HCT116 (cell line): Measurements from ENCODE around the gene NEO1. TPM values are rescaled to one million over a fixed set of nuclear protein-coding genes. Genes with fewer than 3 reads are reported as not detected.

ENCODE experiments used
- ATAC-seq: fragments of 200-7000 bp; cut with Tn5 transposase; 2 replicates; pipeline ENCODE4 v1.9.1; 2020; ENCODE audit warnings: mild to moderate bottlenecking, moderate library complexity
- BruUV-seq: library from RNA; stranded (reverse); fragments of 400-500 nt; replicated peaks from 2 replicates; lab custom pipeline; 2021; lab: Mats Ljungman, UMichigan
- CTCF ChIA-PET: fragments of 300-600 bp; sonication (Branson Sonifier 250); formaldehyde crosslinking; loops from one replicate; lab custom pipeline; 2021; ENCODE audit warnings: antibody characterized with exemption; lab: Charles Lee
- POLR2A ChIA-PET: fragments of 300-600, 350-600 bp; sonication (Branson Sonifier 250); formaldehyde crosslinking; loops from one replicate; lab custom pipeline; 2021; ENCODE audit warnings: antibody characterized with exemption; lab: Charles Lee
- RAD21 ChIA-PET, 2 experiments: fragments of 300-600 bp; sonication (Branson Sonifier 250); formaldehyde crosslinking; loops; one replicate each; lab custom pipeline; 2023; ENCODE audit warnings: low total read pairs in 2 of 2; ENCODE audit not compliant: uncharacterized antibody in 2 of 2, unreplicated experiment in 2 of 2, low non-redundant PET in 1 of 2; lab: Charles Lee
- DNase-seq: peaks from one replicate; pipeline ENCODE4 v3.0.0-alpha.2; 2010; ENCODE audit warnings: low read depth, low spot score
- H2AFZ ChIP-seq: fragments of 200-600 bp; shearing (Covaris generic), sonication (generic); 2 replicates; pipeline ENCODE4 v1.6.1; 2017; ENCODE audit warnings: low read depth, mixed run types, mixed read lengths, antibody characterized with exemption, low read length; ENCODE audit not compliant: poor library complexity, severe bottlenecking
- H3K27ac ChIP-seq: 2 replicates; pipeline ENCODE4 v1.5.1; 2012; ENCODE audit warnings: low read depth, low read length
- H3K27me3 ChIP-seq: fragments of 200-600 bp; sonication (generic); 2 replicates; pipeline ENCODE4 v1.6.1; 2016; ENCODE audit warnings: mixed run types, low read length, mixed read lengths; ENCODE audit not compliant: insufficient read depth
- H3K36me3 ChIP-seq, 2 experiments: fragments of 200-500 bp in 1 of 2; fragments of 200-600 bp in 1 of 2; sonication (Bioruptor generic) in 1 of 2; sonication (generic) in 1 of 2; 2 replicates each; pipeline versions ENCODE4 v1.5.1 to v1.6.1; 2014 to 2016; ENCODE audit warnings: low read length in 2 of 2, inconsistent platforms in 1 of 2, mixed read lengths in 1 of 2, mixed run types in 1 of 2; ENCODE audit not compliant: insufficient read depth in 2 of 2, control insufficient read depth in 1 of 2
- H3K4me1 ChIP-seq, 2 experiments: fragments of 200-600 bp in 1 of 2; sonication (generic) in 1 of 2; 2 replicates each; pipeline versions ENCODE4 v1.5.1 to v1.6.1; 2012 to 2017; ENCODE audit warnings: low read length in 2 of 2, inconsistent platforms in 1 of 2, mild to moderate bottlenecking in 1 of 2, mixed read lengths in 1 of 2, mixed run types in 1 of 2, moderate library complexity in 1 of 2; ENCODE audit not compliant: insufficient read depth in 2 of 2, control insufficient read depth in 1 of 2
- H3K4me2 ChIP-seq: fragments of 200-600 bp; sonication (generic); 2 replicates; pipeline ENCODE4 v1.6.1; 2017; ENCODE audit warnings: mixed run types, low read length, mixed read lengths
- H3K4me3 ChIP-seq, 2 experiments: fragments of 200-600 bp in 1 of 2; sonication (generic) in 1 of 2; replicated peaks in 1 of 2; 2 replicates each; pipeline ENCODE4 v1.5.1; 2011 to 2016; ENCODE audit warnings: low read length in 2 of 2, control low read depth in 1 of 2, low read depth in 1 of 2, mild to moderate bottlenecking in 1 of 2, mixed read lengths in 1 of 2, mixed run types in 1 of 2
- H3K79me2 ChIP-seq: fragments of 200-600 bp; sonication (generic); 2 replicates; pipeline ENCODE4 v1.6.1; 2017; ENCODE audit warnings: mild to moderate bottlenecking, mixed run types, low read length, moderate library complexity, mixed read lengths; ENCODE audit not compliant: insufficient read depth
- H3K9ac ChIP-seq: fragments of 200-600 bp; sonication (generic); 2 replicates; pipeline ENCODE4 v1.6.1; 2016; ENCODE audit warnings: low read length, mixed read lengths
- H3K9me2 ChIP-seq: fragments of 200-600 bp; sonication (generic), shearing (Covaris generic); 2 replicates; pipeline ENCODE4 v1.6.1; 2017; ENCODE audit warnings: mixed run types, mild to moderate bottlenecking, moderate library complexity; ENCODE audit not compliant: insufficient read depth
- H3K9me3 ChIP-seq, 2 experiments: fragments of 200-500 bp in 1 of 2; fragments of 200-600 bp in 1 of 2; sonication (Bioruptor generic) in 1 of 2; sonication (generic) in 1 of 2; 2 replicates each; pipeline ENCODE4 v1.6.1; 2014 to 2017; ENCODE audit warnings: low read length in 2 of 2, mixed read lengths in 2 of 2, inconsistent platforms in 1 of 2, low read depth in 1 of 2, mild to moderate bottlenecking in 1 of 2, mixed run types in 1 of 2, moderate library complexity in 1 of 2; ENCODE audit not compliant: control insufficient read depth in 1 of 2, insufficient read depth in 1 of 2
- H4K20me1 ChIP-seq: fragments of 200-600 bp; sonication (generic), shearing (Covaris generic); 2 replicates; pipeline ENCODE4 v1.6.1; 2017; ENCODE audit warnings: mixed run types, mild to moderate bottlenecking, moderate library complexity; ENCODE audit not compliant: insufficient read depth
- CBX3 ChIP-seq: IDR thresholded peaks from 2 replicates; pipeline ENCODE4 v1.6.1; 2012; ENCODE audit warnings: low read depth
- EGR1 ChIP-seq: IDR thresholded peaks from 2 replicates; pipeline ENCODE4 v1.6.1; 2012; ENCODE audit warnings: low read depth
- ELF1 ChIP-seq: IDR thresholded peaks from 2 replicates; pipeline ENCODE4 v1.6.1; 2012; ENCODE audit warnings: low read depth, borderline replicate concordance
- EZH2 ChIP-seq: fragments of 200-600 bp; sonication (generic); IDR thresholded peaks from 2 replicates; pipeline ENCODE4 v1.6.1; 2017; ENCODE audit warnings: antibody characterized with exemption, mixed run types
- JUND ChIP-seq: IDR thresholded peaks from 2 replicates; pipeline ENCODE4 v1.6.1; 2012
- POLR2A ChIP-seq: IDR thresholded peaks from 2 replicates; pipeline ENCODE4 v1.7.0; 2011; ENCODE audit warnings: borderline replicate concordance; ENCODE audit not compliant: insufficient read depth, insufficient read length; ENCODE audit errors: extremely low read depth
- RAD21 ChIP-seq: IDR thresholded peaks from 2 replicates; pipeline ENCODE4 v1.6.1; 2012; ENCODE audit warnings: low read depth, mild to moderate bottlenecking
- SIN3A ChIP-seq: IDR thresholded peaks from 2 replicates; pipeline ENCODE4 v1.6.1; 2012; ENCODE audit warnings: low read depth
- SP1 ChIP-seq: IDR thresholded peaks from 2 replicates; pipeline ENCODE4 v1.6.1; 2012; ENCODE audit warnings: low read depth
- SRF ChIP-seq: IDR thresholded peaks from 2 replicates; pipeline ENCODE4 v1.6.1; 2012; ENCODE audit warnings: low read depth
- TCF7L2 ChIP-seq: IDR thresholded peaks from 2 replicates; pipeline ENCODE4 v1.7.0; 2011; ENCODE audit warnings: borderline replicate concordance, inconsistent platforms; ENCODE audit not compliant: insufficient read depth, insufficient read length; ENCODE audit errors: extremely low read depth
- ZNF274 ChIP-seq: fragments of 200-500 bp; sonication (Bioruptor generic); IDR thresholded peaks from 2 replicates; pipeline ENCODE4 v1.6.1; 2014; ENCODE audit warnings: mild to moderate bottlenecking, low read depth, low read length, inconsistent platforms
- intact Hi-C: fragments of 100-400 bp; cut with micrococcal nuclease; formaldehyde crosslinking; loops from 2 replicates; pipeline ENCODE4 v1.10.0; 2022
- total RNA-seq: library from RNA; stranded (reverse); gene quantifications from one replicate; pipeline ENCODE4 v1.2.1, GENCODE V29; 2021; ENCODE audit not compliant: unreplicated experiment
- TF ChIP-seq, protein P1 (sequence below): IDR thresholded peaks from 2 replicates; pipeline ENCODE4 v1.6.1; 2012
- TF ChIP-seq, protein P2 (sequence below): IDR thresholded peaks from 2 replicates; pipeline ENCODE4 v1.6.1; 2012
- TF ChIP-seq, protein P3 (sequence below), 3 experiments: fragments of 200-600 bp in 1 of 3; sonication (generic) in 1 of 3; IDR thresholded peaks in 2 of 3; conservative IDR thresholded peaks in 1 of 3; 2 replicates each; pipeline ENCODE4 v1.5.1; 2012 to 2017; ENCODE audit warnings: low read depth in 2 of 3, low read length in 2 of 3, antibody characterized with exemption in 1 of 3, borderline replicate concordance in 1 of 3, control low read depth in 1 of 3, mild to moderate bottlenecking in 1 of 3, mixed read lengths in 1 of 3, mixed run types in 1 of 3, moderate library complexity in 1 of 3; ENCODE audit not compliant: insufficient read depth in 1 of 3
- TF ChIP-seq, protein P4 (sequence below): IDR thresholded peaks from 2 replicates; pipeline ENCODE4 v1.6.1; 2012; ENCODE audit warnings: low read depth
- TF ChIP-seq, protein P5 (sequence below): IDR thresholded peaks from 2 replicates; pipeline ENCODE4 v1.6.1; 2011; ENCODE audit warnings: mild to moderate bottlenecking, low read length, moderate library complexity; ENCODE audit not compliant: insufficient replicate concordance; ENCODE audit errors: extremely low read depth

The NEO1 gene
- total RNA-seq, 1 experiment from 2014 or later: 30.0 TPM

DNA sequence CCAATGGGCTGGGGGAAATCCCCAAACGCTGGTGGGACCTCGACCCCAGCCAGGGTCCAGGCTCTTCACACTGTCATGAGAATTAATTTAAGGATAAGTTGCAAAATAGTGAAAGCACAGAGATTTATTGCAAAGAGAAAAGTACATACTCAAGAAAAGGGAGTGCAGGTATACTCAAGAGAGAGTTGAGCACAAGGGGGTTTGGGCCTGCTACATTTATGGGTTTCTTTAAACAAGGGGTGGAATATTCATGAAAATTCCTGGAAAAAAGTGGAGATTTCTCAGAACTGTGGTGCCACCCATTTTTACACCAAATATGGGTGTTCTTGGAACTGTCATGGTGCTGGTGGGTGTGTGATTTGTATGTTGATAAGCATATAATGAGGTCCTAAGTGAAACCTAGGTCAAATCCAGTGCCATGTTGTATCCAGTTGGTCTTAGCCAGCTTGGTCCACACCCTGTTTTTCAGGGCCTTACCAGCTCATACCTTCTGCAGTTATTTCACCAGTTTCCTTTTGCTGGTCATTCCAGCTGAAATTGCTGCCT lies 32.6 kb upstream of the NEO1 start:
- H3K4me2 ChIP-seq: no peak overlapping the region
- no peak overlapping the region for H3K4me3 ChIP-seq
- intact Hi-C loops: no loop called here
- H3K27ac ChIP-seq: no peak overlapping the region
- H3K79me2 ChIP-seq: no peaks in the 10 kb centered on the region
- no peak overlapping the region for H2AFZ ChIP-seq
- TF ChIP-seq, protein P1, sequence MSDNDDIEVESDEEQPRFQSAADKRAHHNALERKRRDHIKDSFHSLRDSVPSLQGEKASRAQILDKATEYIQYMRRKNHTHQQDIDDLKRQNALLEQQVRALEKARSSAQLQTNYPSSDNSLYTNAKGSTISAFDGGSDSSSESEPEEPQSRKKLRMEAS: no peak
- no peak for TF ChIP-seq ELF1
- TF ChIP-seq TCF7L2: no peak
- TF ChIP-seq SP1: no peak
- no peak for TF ChIP-seq ZNF274
- TF ChIP-seq RAD21: no peak
- TF ChIP-seq EZH2: no peak
- TF ChIP-seq POLR2A: no peak
- TF ChIP-seq, protein P2, sequence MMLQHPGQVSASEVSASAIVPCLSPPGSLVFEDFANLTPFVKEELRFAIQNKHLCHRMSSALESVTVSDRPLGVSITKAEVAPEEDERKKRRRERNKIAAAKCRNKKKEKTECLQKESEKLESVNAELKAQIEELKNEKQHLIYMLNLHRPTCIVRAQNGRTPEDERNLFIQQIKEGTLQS: no peak
- TF ChIP-seq, protein P3, sequence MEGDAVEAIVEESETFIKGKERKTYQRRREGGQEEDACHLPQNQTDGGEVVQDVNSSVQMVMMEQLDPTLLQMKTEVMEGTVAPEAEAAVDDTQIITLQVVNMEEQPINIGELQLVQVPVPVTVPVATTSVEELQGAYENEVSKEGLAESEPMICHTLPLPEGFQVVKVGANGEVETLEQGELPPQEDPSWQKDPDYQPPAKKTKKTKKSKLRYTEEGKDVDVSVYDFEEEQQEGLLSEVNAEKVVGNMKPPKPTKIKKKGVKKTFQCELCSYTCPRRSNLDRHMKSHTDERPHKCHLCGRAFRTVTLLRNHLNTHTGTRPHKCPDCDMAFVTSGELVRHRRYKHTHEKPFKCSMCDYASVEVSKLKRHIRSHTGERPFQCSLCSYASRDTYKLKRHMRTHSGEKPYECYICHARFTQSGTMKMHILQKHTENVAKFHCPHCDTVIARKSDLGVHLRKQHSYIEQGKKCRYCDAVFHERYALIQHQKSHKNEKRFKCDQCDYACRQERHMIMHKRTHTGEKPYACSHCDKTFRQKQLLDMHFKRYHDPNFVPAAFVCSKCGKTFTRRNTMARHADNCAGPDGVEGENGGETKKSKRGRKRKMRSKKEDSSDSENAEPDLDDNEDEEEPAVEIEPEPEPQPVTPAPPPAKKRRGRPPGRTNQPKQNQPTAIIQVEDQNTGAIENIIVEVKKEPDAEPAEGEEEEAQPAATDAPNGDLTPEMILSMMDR (IDR thresholded peaks at IDR 0.05 in 2 of 3, conservative IDR thresholded peaks at IDR 0.05 in 1 of 3; ENCODE audit: borderline replicate concordance in 1 of 3, insufficient read depth in 1 of 3, low read depth in 2 of 3, low read length in 2 of 3): no peak
- no peak for TF ChIP-seq JUND
- no peak for TF ChIP-seq SIN3A
- no peak for TF ChIP-seq CBX3
- no peak for TF ChIP-seq EGR1
- TF ChIP-seq, protein P4, sequence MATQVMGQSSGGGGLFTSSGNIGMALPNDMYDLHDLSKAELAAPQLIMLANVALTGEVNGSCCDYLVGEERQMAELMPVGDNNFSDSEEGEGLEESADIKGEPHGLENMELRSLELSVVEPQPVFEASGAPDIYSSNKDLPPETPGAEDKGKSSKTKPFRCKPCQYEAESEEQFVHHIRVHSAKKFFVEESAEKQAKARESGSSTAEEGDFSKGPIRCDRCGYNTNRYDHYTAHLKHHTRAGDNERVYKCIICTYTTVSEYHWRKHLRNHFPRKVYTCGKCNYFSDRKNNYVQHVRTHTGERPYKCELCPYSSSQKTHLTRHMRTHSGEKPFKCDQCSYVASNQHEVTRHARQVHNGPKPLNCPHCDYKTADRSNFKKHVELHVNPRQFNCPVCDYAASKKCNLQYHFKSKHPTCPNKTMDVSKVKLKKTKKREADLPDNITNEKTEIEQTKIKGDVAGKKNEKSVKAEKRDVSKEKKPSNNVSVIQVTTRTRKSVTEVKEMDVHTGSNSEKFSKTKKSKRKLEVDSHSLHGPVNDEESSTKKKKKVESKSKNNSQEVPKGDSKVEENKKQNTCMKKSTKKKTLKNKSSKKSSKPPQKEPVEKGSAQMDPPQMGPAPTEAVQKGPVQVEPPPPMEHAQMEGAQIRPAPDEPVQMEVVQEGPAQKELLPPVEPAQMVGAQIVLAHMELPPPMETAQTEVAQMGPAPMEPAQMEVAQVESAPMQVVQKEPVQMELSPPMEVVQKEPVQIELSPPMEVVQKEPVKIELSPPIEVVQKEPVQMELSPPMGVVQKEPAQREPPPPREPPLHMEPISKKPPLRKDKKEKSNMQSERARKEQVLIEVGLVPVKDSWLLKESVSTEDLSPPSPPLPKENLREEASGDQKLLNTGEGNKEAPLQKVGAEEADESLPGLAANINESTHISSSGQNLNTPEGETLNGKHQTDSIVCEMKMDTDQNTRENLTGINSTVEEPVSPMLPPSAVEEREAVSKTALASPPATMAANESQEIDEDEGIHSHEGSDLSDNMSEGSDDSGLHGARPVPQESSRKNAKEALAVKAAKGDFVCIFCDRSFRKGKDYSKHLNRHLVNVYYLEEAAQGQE: no peak
- no peak for TF ChIP-seq SRF
- TF ChIP-seq, protein P5, sequence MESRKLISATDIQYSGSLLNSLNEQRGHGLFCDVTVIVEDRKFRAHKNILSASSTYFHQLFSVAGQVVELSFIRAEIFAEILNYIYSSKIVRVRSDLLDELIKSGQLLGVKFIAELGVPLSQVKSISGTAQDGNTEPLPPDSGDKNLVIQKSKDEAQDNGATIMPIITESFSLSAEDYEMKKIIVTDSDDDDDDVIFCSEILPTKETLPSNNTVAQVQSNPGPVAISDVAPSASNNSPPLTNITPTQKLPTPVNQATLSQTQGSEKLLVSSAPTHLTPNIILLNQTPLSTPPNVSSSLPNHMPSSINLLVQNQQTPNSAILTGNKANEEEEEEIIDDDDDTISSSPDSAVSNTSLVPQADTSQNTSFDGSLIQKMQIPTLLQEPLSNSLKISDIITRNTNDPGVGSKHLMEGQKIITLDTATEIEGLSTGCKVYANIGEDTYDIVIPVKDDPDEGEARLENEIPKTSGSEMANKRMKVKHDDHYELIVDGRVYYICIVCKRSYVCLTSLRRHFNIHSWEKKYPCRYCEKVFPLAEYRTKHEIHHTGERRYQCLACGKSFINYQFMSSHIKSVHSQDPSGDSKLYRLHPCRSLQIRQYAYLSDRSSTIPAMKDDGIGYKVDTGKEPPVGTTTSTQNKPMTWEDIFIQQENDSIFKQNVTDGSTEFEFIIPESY: no peak
- H3K9me3 ChIP-seq: no peaks in the 10 kb centered on the region
- H3K36me3 ChIP-seq: no peaks in the 10 kb centered on the region
- no peaks in the 10 kb centered on the region for H3K9me2 ChIP-seq
- no peaks in the 10 kb centered on the region for H3K4me1 ChIP-seq
- ATAC-seq (no peak), DNase-seq (no peak)
- CTCF ChIA-PET: no interaction called here
- H3K27me3 ChIP-seq: peaks cover 4% of the 10 kb centered on the region; the same call in 1 of the 2 replicates
- POLR2A ChIA-PET: no interaction called here
- H4K20me1 ChIP-seq: no peaks in the 10 kb centered on the region
- RAD21 ChIA-PET: no interaction called here
- no peak overlapping the region for H3K9ac ChIP-seq
- no TSS peak for BruUV-seq
